ENCODE measurements around the gene DNASE1L3. TPM values are rescaled to one million over a fixed set of nuclear protein-coding genes. Genes with fewer than 3 reads are reported as not detected.

The DNASE1L3 gene
- total and polyA plus RNA-seq, 2 experiments from 2014 or later: not detected

DNA sequence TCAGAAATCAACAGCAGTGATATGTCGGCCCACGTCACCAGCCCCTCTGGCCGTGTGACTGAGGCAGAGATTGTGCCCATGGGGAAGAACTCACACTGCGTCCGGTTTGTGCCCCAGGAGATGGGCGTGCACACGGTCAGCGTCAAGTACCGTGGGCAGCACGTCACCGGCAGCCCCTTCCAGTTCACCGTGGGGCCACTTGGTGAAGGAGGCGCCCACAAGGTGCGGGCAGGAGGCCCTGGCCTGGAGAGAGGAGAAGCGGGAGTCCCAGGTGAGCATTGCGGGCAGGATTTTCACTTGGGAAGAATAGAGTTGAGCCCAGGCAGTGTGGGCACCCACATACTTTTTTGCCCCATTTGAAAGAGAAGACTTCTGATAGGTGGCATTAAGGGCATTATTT is 57.4 kb downstream of the DNASE1L3 start:
- WGBS, 2 experiments (ENCODE audit: low coverage in 1 of 2, low lambda C conversion rate in 2 of 2, missing lambda C conversion rate in 2 of 2): 97 to 98% methylated on average over 14 to 16 of the region's 16 CpGs
- in situ Hi-C loops (cut with MboI): no loop called here
- TF ChIP-seq EZH2 (IDR thresholded peaks at IDR 0.05; ENCODE audit: insufficient read depth, poor library complexity, severe bottlenecking): no peak
- no peak for TF ChIP-seq EZH2phosphoT487 (IDR thresholded peaks at IDR 0.05; ENCODE audit: insufficient read depth, low read depth)

DNA sequence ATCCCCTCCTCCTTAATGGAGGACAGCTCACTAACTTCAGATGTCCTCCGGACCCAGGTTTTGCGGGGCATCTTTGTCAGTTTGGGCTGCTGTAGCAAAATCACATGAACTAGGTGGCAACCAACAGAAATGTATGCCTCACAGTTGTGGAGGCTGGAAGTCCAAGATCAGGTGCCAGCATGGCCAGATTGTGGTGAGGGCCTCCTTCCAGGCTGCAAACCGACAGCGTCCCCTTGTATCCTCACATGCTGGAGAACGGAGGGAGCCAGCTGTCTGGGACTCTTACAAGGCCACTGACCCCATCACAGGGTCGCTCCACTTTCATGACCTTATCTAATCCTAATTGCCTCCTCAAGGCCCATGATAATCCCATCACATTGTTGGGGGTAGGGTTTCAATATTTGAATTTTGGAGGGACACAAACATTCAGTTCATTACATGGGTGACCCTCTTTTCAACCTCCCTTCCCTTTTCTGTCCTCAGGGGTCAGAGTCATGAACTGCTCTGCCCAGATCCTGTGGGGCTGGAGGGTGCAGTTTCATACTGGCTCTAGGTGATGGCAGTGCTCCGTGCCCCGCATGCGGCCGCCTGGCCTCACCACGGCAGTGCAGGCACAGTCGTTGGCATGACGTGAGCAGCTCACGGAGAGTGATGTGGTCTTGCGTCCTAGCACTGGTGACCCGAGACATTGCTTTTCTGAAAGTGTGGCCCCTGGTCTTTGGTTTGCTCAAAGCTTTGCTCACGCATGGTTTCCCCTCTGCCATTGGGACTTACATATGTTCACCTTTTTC is 58.4 kb downstream of the DNASE1L3 start:
- Histone ChIP-seq H3K27ac (no peak overlapping the region), H3K36me3 (ENCODE audit: low read depth) (peaks cover 89% of the 10 kb centered on the region), H3K27me3 (replicated peaks; ENCODE audit: insufficient read depth) (no peaks in the 10 kb centered on the region), H3K4me1 (ENCODE audit: insufficient read depth) (no peaks in the 10 kb centered on the region), H3K79me2 (ENCODE audit: insufficient read depth) (no peaks in the 10 kb centered on the region), H3F3A (ENCODE audit: insufficient read depth) (peaks cover 7% of the 10 kb centered on the region; the same call in 1 of the 2 replicates), H3K4me3 (no peak overlapping the region), H3K4me2 (ENCODE audit: unreplicated experiment) (no peak overlapping the region), H2AFZ (no peak overlapping the region), H4K20me1 (ENCODE audit: insufficient read depth) (no peaks in the 10 kb centered on the region), H3K9ac (no peak overlapping the region), H3K9me2 (ENCODE audit: insufficient read depth) (no peaks in the 10 kb centered on the region), H3K9me3 (ENCODE audit: low read depth) (no peaks in the 10 kb centered on the region)
- WGBS, 2 experiments (ENCODE audit: low coverage in 1 of 2, low lambda C conversion rate in 2 of 2, missing lambda C conversion rate in 2 of 2): 91% methylated on average over 17 of the region's 17 CpGs
- no peak for DNase-seq
- in situ Hi-C loops (cut with MboI): no loop called here
- TF ChIP-seq EZH2 (IDR thresholded peaks at IDR 0.05; ENCODE audit: insufficient read depth, poor library complexity, severe bottlenecking): no peak
- no peak for TF ChIP-seq EZH2phosphoT487 (IDR thresholded peaks at IDR 0.05; ENCODE audit: insufficient read depth, low read depth)

More for the DNA sequence above, 57.4 kb downstream of the DNASE1L3 start:
- DNase-seq: no peak
- H3K36me3 ChIP-seq (ENCODE audit: low read depth): peaks cover 91% of the 10 kb centered on the region
- no peaks in the 10 kb centered on the region for H3K4me1 ChIP-seq (ENCODE audit: insufficient read depth)
- H3K4me2 ChIP-seq (ENCODE audit: unreplicated experiment): no peak overlapping the region
- no peak overlapping the region for H2AFZ ChIP-seq
- no peak overlapping the region for H3K27ac ChIP-seq
- no peaks in the 10 kb centered on the region for H4K20me1 ChIP-seq (ENCODE audit: insufficient read depth)
- peaks cover 9% of the 10 kb centered on the region; the same call in 1 of the 2 replicates for H3F3A ChIP-seq (ENCODE audit: insufficient read depth)
- no peaks in the 10 kb centered on the region for H3K9me2 ChIP-seq (ENCODE audit: insufficient read depth)
- no peaks in the 10 kb centered on the region for H3K79me2 ChIP-seq (ENCODE audit: insufficient read depth)
- no peak overlapping the region for H3K9ac ChIP-seq
- no peaks in the 10 kb centered on the region for H3K27me3 ChIP-seq (replicated peaks; ENCODE audit: insufficient read depth)
- no peaks in the 10 kb centered on the region for H3K9me3 ChIP-seq (ENCODE audit: low read depth)
- no peak overlapping the region for H3K4me3 ChIP-seq

DNA sequence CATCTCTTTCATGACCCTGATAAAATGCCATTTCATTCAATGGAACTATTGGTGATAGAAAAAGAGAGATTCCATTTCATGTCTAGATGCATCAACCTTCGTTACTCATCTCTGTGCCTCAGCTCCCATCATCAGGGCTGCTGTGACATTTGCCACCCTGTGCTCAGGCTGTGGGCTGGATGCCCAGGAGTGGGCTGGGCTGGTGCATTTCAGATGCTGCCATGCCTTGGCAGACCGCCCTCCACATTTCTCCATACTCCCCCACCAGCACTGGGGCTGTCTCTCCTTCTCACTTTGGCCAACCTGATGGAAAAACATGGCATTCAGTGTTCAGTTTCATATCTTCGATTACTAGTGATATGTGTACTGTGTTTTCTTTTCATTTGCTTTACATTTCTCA is 59.1 kb downstream of the DNASE1L3 start:
- in situ Hi-C loops (cut with MboI): no loop called here
- 68 to 74% methylated on average over 3 of the region's 3 CpGs for WGBS, 2 experiments (ENCODE audit: low coverage in 1 of 2, low lambda C conversion rate in 2 of 2, missing lambda C conversion rate in 2 of 2)

DNA sequence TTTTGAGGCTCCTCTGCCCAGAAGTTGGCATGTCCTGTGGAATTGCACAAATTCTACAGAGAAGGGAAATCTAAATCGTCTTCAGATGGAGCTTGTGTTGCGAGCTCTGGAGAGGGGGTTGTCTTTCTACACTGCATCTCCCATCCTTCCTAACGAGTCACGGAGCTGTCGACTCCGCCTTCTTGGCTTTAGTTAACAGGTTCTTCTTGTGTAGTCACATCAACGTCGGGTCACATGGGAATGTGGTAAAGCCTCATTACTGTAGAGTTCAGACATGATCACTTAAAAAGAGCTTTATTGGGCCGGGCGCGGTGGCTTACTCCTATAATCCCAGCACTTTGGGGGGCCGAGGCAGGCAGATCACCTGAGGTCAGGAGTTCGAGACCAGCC is 60.0 kb downstream of the DNASE1L3 start:
- Histone ChIP-seq H3K36me3 (ENCODE audit: low read depth) (peaks cover 89% of the 10 kb centered on the region), H3K4me1 (ENCODE audit: insufficient read depth) (no peaks in the 10 kb centered on the region), H3K9me3 (ENCODE audit: low read depth) (no peaks in the 10 kb centered on the region), H3K4me3 (no peak overlapping the region), H3K9me2 (ENCODE audit: insufficient read depth) (no peaks in the 10 kb centered on the region), H4K20me1 (ENCODE audit: insufficient read depth) (no peaks in the 10 kb centered on the region), H3K27ac (peak overlapping the region; percentile 22; the same call in 1 of the 2 replicates), H3K4me2 (ENCODE audit: unreplicated experiment) (no peak overlapping the region), H2AFZ (no peak overlapping the region), H3F3A (ENCODE audit: insufficient read depth) (peaks cover 7% of the 10 kb centered on the region; the same call in 1 of the 2 replicates), H3K27me3 (replicated peaks; ENCODE audit: insufficient read depth) (no peaks in the 10 kb centered on the region), H3K9ac (no peak overlapping the region), H3K79me2 (ENCODE audit: insufficient read depth) (0 out of 2 replicates have a peak, but pooled peaks cover 4% of the 10 kb centered on the region)
- 46 to 52% methylated on average over 13 of the region's 13 CpGs for WGBS, 2 experiments (ENCODE audit: low coverage in 1 of 2, low lambda C conversion rate in 2 of 2, missing lambda C conversion rate in 2 of 2)
- in situ Hi-C loops (cut with MboI): no loop called here
- TF ChIP-seq EZH2 (IDR thresholded peaks at IDR 0.05; ENCODE audit: insufficient read depth, poor library complexity, severe bottlenecking) (no peak), EZH2phosphoT487 (IDR thresholded peaks at IDR 0.05; ENCODE audit: insufficient read depth, low read depth) (no peak)
- peak; percentile 74 for DNase-seq

More for the DNA sequence above, 59.1 kb downstream of the DNASE1L3 start:
- Histone ChIP-seq H3K27ac (no peak overlapping the region), H3K79me2 (ENCODE audit: insufficient read depth) (no peaks in the 10 kb centered on the region), H3K4me3 (no peak overlapping the region), H3K36me3 (ENCODE audit: low read depth) (peaks cover 88% of the 10 kb centered on the region), H3K9me2 (ENCODE audit: insufficient read depth) (no peaks in the 10 kb centered on the region), H4K20me1 (ENCODE audit: insufficient read depth) (no peaks in the 10 kb centered on the region), H3K9ac (no peak overlapping the region), H3K4me1 (ENCODE audit: insufficient read depth) (no peaks in the 10 kb centered on the region), H3K9me3 (ENCODE audit: low read depth) (no peaks in the 10 kb centered on the region), H3K27me3 (replicated peaks; ENCODE audit: insufficient read depth) (no peaks in the 10 kb centered on the region), H3K4me2 (ENCODE audit: unreplicated experiment) (no peak overlapping the region), H3F3A (ENCODE audit: insufficient read depth) (peaks cover 7% of the 10 kb centered on the region; the same call in 1 of the 2 replicates), H2AFZ (no peak overlapping the region)
- no peak for TF ChIP-seq EZH2phosphoT487 (IDR thresholded peaks at IDR 0.05; ENCODE audit: insufficient read depth, low read depth)
- TF ChIP-seq EZH2 (IDR thresholded peaks at IDR 0.05; ENCODE audit: insufficient read depth, poor library complexity, severe bottlenecking): no peak
- peak; percentile 25 for DNase-seq
